OCI-LY7 (cell line): Measurements from ENCODE around the gene P2RX1. TPM values are rescaled to one million over a fixed set of nuclear protein-coding genes. Genes with fewer than 3 reads are reported as not detected.

ENCODE experiments used
- BruUV-seq: library from RNA; stranded (reverse); fragments of 400-500 nt; replicated peaks from 2 replicates; lab custom pipeline; 2021; lab: Mats Ljungman, UMichigan
- CTCF ChIA-PET: fragments of 300-600 bp; sonication (Branson Sonifier 250); formaldehyde crosslinking; loops from one replicate; lab custom pipeline; 2022; ENCODE audit warnings: antibody characterized with exemption; ENCODE audit not compliant: unreplicated experiment; lab: Charles Lee
- POLR2A ChIA-PET: fragments of 300-600 bp; sonication (Branson Sonifier 250); formaldehyde crosslinking; loops from one replicate; lab custom pipeline; 2022; ENCODE audit warnings: antibody characterized with exemption; lab: Charles Lee
- DNase-seq: peaks from one replicate; pipeline ENCODE4 v3.0.0-alpha.2; 2015; ENCODE audit warnings: low spot score
- H2AFZ ChIP-seq: fragments of 200-600 bp; sonication (generic), shearing (Covaris generic); 2 replicates; pipeline ENCODE4 v1.6.1; 2014; ENCODE audit warnings: mild to moderate bottlenecking, antibody characterized with exemption, low read length, moderate library complexity
- H3K27ac ChIP-seq: fragments of 200-600 bp; sonication (generic); 2 replicates; pipeline ENCODE4 v1.5.1; 2014; ENCODE audit warnings: mixed run types, low read depth, mild to moderate bottlenecking, moderate library complexity, low read length, inconsistent platforms; ENCODE audit not compliant: poor library complexity, severe bottlenecking
- H3K36me3 ChIP-seq: fragments of 200-600 bp; sonication (generic); 2 replicates; pipeline ENCODE4 v1.6.1; 2014; ENCODE audit warnings: mild to moderate bottlenecking, antibody characterized with exemption, low read length, moderate library complexity, mixed read lengths; ENCODE audit not compliant: insufficient read depth
- H3K4me1 ChIP-seq: fragments of 200-600 bp; sonication (generic); 2 replicates; pipeline ENCODE4 v1.5.1; 2014; ENCODE audit warnings: mild to moderate bottlenecking, low read length; ENCODE audit not compliant: insufficient read depth, poor library complexity, severe bottlenecking
- H3K4me2 ChIP-seq: fragments of 200-600 bp; sonication (generic); 2 replicates; pipeline ENCODE4 v1.6.1; 2014; ENCODE audit warnings: mild to moderate bottlenecking, low read length
- H3K4me3 ChIP-seq: fragments of 200-600 bp; sonication (generic); 2 replicates; pipeline ENCODE4 v1.5.1; 2014; ENCODE audit warnings: mild to moderate bottlenecking, low read depth, low read length; ENCODE audit not compliant: poor library complexity, severe bottlenecking
- H3K79me2 ChIP-seq: fragments of 200-600 bp; sonication (generic); 2 replicates; pipeline ENCODE4 v1.6.1; 2016; ENCODE audit warnings: low read depth, mild to moderate bottlenecking, low read length, moderate library complexity, mixed read lengths; ENCODE audit not compliant: insufficient read depth
- H3K9me2 ChIP-seq: fragments of 200-600 bp; sonication (generic); 2 replicates; pipeline ENCODE4 v1.6.1; 2016; ENCODE audit warnings: mild to moderate bottlenecking, low read length, mixed read lengths; ENCODE audit not compliant: insufficient read depth
- H3K9me3 ChIP-seq: fragments of 200-600 bp; sonication (generic); 2 replicates; pipeline ENCODE4 v1.6.1; 2014; ENCODE audit warnings: mild to moderate bottlenecking, mixed run types, low read length, mixed read lengths
- H4K20me1 ChIP-seq: fragments of 200-600 bp; sonication (generic); 2 replicates; pipeline ENCODE4 v1.6.1; 2014; ENCODE audit warnings: mild to moderate bottlenecking, antibody characterized with exemption, low read length, moderate library complexity, mixed read lengths; ENCODE audit not compliant: insufficient read depth
- EZH2phosphoT487 ChIP-seq: fragments of 200-600 bp; sonication (generic); IDR thresholded peaks from 2 replicates; pipeline ENCODE4 v1.6.1; 2018; ENCODE audit warnings: low read depth, borderline replicate concordance, mild to moderate bottlenecking, mixed run types, antibody characterized with exemption, low read length, moderate library complexity, mixed read lengths
- intact Hi-C: fragments of 100-400 bp; cut with micrococcal nuclease; formaldehyde crosslinking; loops from one replicate; pipeline ENCODE4 v1.10.0; 2022; ENCODE audit not compliant: unreplicated experiment
- total RNA-seq, 2 experiments: library from RNA; depleted of rRNA in 1 of 2; stranded (reverse); fragments of >200 nt in 1 of 2; shearing (Covaris generic) in 1 of 2; gene quantifications; 2 replicates each; pipeline ENCODE4 v1.2.3, GENCODE V29; 2014 to 2022
- TF ChIP-seq, protein P1 (sequence below): fragments of 200-600 bp; sonication (generic); conservative IDR thresholded peaks from 2 replicates; pipeline ENCODE4 v1.5.1; 2014; ENCODE audit warnings: mild to moderate bottlenecking, antibody characterized with exemption, low read length, moderate library complexity, mixed read lengths

Gene P2RX1
- total RNA-seq, 2 experiments from 2014 or later = 0.69 to 4.5 TPM

DNA sequence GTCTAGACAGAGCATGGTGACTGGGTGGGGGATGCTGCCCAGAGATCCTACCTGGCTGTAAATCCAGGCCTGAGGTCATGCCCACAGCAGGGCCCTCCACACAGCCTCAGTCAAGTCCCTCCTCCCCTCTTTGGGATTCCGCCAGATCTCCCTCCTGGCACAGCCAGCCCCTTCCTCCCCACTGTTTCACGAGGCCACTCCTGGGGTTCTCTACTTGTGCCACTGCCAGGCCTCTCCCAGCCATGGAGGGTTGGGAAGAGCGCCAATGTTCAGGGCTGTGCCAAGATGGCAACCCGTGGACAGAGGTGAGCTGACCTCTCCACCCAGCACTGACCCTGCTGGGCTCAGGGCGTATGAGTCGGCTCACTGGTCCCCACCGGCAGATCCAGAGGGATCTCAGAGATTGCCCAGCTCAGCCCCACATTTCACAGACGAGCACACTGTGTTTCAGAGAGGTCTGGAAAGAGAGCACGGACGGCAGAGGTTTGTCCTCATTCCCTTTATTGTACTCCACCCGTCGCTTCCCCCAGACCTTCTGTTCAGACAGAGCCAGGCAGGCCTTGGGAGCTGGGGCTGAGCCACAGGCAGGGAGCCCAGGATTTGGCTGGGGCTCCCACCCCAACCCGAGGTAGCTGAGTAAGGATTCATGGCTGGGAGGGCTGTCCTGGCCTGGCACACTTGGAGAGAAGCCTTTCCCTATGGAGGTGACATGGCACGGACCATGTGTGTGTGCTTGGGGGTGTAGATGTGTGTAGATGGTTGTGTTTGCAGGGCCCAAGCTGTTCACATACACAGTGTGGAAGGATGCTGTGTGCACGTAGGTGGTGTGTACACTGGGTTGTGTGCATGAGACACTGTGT is 19.9 kb downstream of the P2RX1 start:
- POLR2A ChIA-PET = interaction anchor here (0.8 to 1.4 kb wide), 2 partner anchors 15 to 69 kb away, joined by 3 to 5 read pairs; no protein-coding TSS in a partner anchor

DNA sequence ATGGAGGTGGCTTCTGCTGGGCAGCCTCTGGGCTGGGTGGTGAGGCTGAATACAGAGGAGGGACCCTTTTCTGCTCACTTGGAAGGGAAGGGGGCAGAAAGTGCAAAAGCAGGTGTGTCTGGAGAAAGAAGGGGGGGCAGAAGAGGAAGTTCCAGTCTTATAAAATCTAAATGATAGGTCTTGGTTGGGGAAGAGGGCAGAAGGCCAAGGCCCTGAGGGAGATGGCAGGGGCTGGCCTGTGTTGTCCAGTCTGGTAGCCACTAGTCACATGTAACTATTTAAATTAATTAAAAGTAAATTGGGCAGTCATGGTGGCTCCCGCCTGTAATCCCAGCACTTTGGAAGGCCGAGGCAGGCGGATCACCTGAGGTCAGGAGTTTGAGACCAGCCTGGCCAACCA is 20.9 kb downstream of the P2RX1 start:
- no peak overlapping the region for H2AFZ ChIP-seq
- ChIA-PET CTCF (interaction anchor here (0.5 kb wide), 1 partner anchor 17 kb away, joined by 5 read pairs; no protein-coding TSS in a partner anchor), POLR2A (no interaction called here)
- peak; percentile 14 for DNase-seq
- no peaks in the 10 kb centered on the region for H3K9me2 ChIP-seq
- H3K4me1 ChIP-seq = peaks cover 49% of the 10 kb centered on the region
- no peak overlapping the region for H3K4me2 ChIP-seq
- H3K36me3 ChIP-seq = no peaks in the 10 kb centered on the region
- TF ChIP-seq, protein P1, sequence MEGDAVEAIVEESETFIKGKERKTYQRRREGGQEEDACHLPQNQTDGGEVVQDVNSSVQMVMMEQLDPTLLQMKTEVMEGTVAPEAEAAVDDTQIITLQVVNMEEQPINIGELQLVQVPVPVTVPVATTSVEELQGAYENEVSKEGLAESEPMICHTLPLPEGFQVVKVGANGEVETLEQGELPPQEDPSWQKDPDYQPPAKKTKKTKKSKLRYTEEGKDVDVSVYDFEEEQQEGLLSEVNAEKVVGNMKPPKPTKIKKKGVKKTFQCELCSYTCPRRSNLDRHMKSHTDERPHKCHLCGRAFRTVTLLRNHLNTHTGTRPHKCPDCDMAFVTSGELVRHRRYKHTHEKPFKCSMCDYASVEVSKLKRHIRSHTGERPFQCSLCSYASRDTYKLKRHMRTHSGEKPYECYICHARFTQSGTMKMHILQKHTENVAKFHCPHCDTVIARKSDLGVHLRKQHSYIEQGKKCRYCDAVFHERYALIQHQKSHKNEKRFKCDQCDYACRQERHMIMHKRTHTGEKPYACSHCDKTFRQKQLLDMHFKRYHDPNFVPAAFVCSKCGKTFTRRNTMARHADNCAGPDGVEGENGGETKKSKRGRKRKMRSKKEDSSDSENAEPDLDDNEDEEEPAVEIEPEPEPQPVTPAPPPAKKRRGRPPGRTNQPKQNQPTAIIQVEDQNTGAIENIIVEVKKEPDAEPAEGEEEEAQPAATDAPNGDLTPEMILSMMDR = no peak
- TF ChIP-seq EZH2phosphoT487 = no peak
- no peak overlapping the region for H3K27ac ChIP-seq
- no peak overlapping the region for H3K4me3 ChIP-seq
- H3K9me3 ChIP-seq = no peaks in the 10 kb centered on the region
- no peaks in the 10 kb centered on the region for H4K20me1 ChIP-seq
- no peaks in the 10 kb centered on the region for H3K79me2 ChIP-seq
- intact Hi-C loops = no loop called here
- BruUV-seq = no TSS peak

More for the DNA sequence above, 19.9 kb downstream of the P2RX1 start:
- Histone ChIP-seq H3K4me3 (no peak overlapping the region), H2AFZ (peak overlapping the region; percentile 89), H3K9me2 (no peaks in the 10 kb centered on the region), H3K36me3 (no peaks in the 10 kb centered on the region), H3K9me3 (no peaks in the 10 kb centered on the region), H3K79me2 (no peaks in the 10 kb centered on the region), H3K4me2 (peak overlapping the region; percentile 51), H4K20me1 (no peaks in the 10 kb centered on the region), H3K27ac (peak overlapping the region; percentile 18), H3K4me1 (peaks cover 41% of the 10 kb centered on the region)
- intact Hi-C loops = loop anchor here (2.0 kb wide), 1 partner anchor 14 kb away; no protein-coding TSS in a partner anchor
- BruUV-seq = no TSS peak
- CTCF ChIA-PET = interaction anchor here (0.6 kb wide), 1 partner anchor 529 kb away, joined by 5 read pairs; no protein-coding TSS in a partner anchor
- DNase-seq = no peak
- no peak for TF ChIP-seq EZH2phosphoT487
- TF ChIP-seq, protein P1 = no peak

DNA sequence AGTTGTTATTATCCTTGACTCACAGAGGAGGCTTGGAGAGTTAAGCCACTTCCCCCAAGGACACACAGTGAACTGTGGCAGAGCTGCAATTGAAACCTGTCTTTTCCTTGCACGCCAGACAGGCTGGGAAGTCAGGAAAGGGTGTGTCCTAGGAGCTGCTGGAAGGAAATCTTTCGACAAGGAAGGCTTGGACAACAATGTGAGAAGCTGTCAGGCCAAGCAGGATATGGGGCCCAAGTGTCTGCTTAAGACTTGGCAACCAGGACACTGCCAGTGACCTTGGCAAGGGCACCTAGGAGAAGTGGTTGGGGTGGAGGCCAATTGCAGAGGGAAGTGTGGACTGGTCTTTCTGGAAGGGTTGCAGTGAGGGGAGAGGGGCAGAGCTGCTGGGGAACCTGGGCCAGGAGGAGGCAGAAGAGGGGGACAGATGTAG is 21.3 kb downstream of the P2RX1 start:
- no TSS peak for BruUV-seq
- Histone ChIP-seq H3K9me2 (no peaks in the 10 kb centered on the region), H3K36me3 (no peaks in the 10 kb centered on the region), H2AFZ (no peak overlapping the region), H3K4me2 (no peak overlapping the region), H3K9me3 (no peaks in the 10 kb centered on the region), H3K79me2 (no peaks in the 10 kb centered on the region), H3K27ac (no peak overlapping the region), H4K20me1 (no peaks in the 10 kb centered on the region), H3K4me1 (peaks cover 52% of the 10 kb centered on the region), H3K4me3 (no peak overlapping the region)
- intact Hi-C loops = no loop called here
- POLR2A ChIA-PET = interaction anchor here (0.7 to 1.0 kb wide), 2 partner anchors 16 to 133 kb away, joined by 4 read pairs; no protein-coding TSS in a partner anchor
- no peak for TF ChIP-seq EZH2phosphoT487
- TF ChIP-seq, protein P1 = no peak
- DNase-seq = no peak
- CTCF ChIA-PET = no interaction called here
